ENCODE results near the gene DDX6. TPM values are rescaled to one million over a fixed set of nuclear protein-coding genes. Genes with fewer than 3 reads are reported as not detected.

DDX6 gene
- total RNA-seq, 1 donor from 2014 or later, result 148 TPM

- no peaks in the 10 kb centered on the region for H3K9me3 Mint-ChIP-seq (ENCODE audit: unreplicated experiment)
- peaks cover 64% of the 10 kb centered on the region for H3K36me3 Mint-ChIP-seq (ENCODE audit: unreplicated experiment)
- H3K27me3 Mint-ChIP-seq (ENCODE audit: unreplicated experiment), result no peaks in the 10 kb centered on the region
- H3K27ac Mint-ChIP-seq (ENCODE audit: unreplicated experiment), result no peak overlapping the region
- no peak for DNase-seq (ENCODE audit: extremely low spot score, unreplicated experiment)
- no peaks in the 10 kb centered on the region for H3K4me1 Mint-ChIP-seq (ENCODE audit: unreplicated experiment)
- no peak for TF ChIP-seq CTCF (IDR thresholded peaks at IDR 0.05)
- H3K4me3 Mint-ChIP-seq (ENCODE audit: unreplicated experiment), result no peak overlapping the region
These were observed 38.3 kb downstream of the DDX6 start for GRCh38 chr11:118752654-118753053.

GRCh38 chr11:118749429-118749828 lies 41.5 kb downstream of the DDX6 start:
- H3K36me3 Mint-ChIP-seq (ENCODE audit: unreplicated experiment), result peaks cover 36% of the 10 kb centered on the region
- no peaks in the 10 kb centered on the region for H3K9me3 Mint-ChIP-seq (ENCODE audit: unreplicated experiment)
- no peak overlapping the region for H3K4me3 Mint-ChIP-seq (ENCODE audit: unreplicated experiment)
- no peak for TF ChIP-seq CTCF (IDR thresholded peaks at IDR 0.05)
- no peaks in the 10 kb centered on the region for H3K27me3 Mint-ChIP-seq (ENCODE audit: unreplicated experiment)
- no peaks in the 10 kb centered on the region for H3K4me1 Mint-ChIP-seq (ENCODE audit: unreplicated experiment)
- H3K27ac Mint-ChIP-seq (ENCODE audit: unreplicated experiment), result no peak overlapping the region
- DNase-seq (ENCODE audit: extremely low spot score, unreplicated experiment), result no peak

DNA sequence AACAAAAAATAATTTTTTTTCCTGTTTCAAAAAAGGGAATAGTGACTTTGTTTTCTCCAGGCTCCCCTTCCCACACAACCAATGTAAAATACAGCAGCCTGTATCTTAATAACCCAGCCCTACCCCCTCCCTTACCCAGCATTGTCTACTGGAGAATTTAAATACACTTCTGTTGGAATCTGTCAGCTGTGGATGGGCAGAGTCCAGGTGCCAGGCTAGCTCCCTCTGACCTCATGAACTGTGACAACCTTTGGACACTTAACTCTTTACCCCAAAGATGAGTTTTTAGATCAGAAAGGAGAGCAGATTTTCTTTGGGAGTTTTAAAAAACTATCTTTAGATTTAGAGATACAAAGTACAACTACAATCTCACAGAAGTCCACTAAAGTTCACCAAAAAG lies 42.9 kb downstream of the DDX6 start:
- no peak for TF ChIP-seq CTCF (IDR thresholded peaks at IDR 0.05)
- Mint-ChIP-seq H3K4me3 (ENCODE audit: unreplicated experiment) (no peak overlapping the region), H3K27me3 (ENCODE audit: unreplicated experiment) (no peaks in the 10 kb centered on the region), H3K9me3 (ENCODE audit: unreplicated experiment) (no peaks in the 10 kb centered on the region), H3K4me1 (ENCODE audit: unreplicated experiment) (no peaks in the 10 kb centered on the region), H3K36me3 (ENCODE audit: unreplicated experiment) (peaks cover 30% of the 10 kb centered on the region), H3K27ac (ENCODE audit: unreplicated experiment) (no peak overlapping the region)
- DNase-seq (ENCODE audit: extremely low spot score, unreplicated experiment), result no peak

DNA sequence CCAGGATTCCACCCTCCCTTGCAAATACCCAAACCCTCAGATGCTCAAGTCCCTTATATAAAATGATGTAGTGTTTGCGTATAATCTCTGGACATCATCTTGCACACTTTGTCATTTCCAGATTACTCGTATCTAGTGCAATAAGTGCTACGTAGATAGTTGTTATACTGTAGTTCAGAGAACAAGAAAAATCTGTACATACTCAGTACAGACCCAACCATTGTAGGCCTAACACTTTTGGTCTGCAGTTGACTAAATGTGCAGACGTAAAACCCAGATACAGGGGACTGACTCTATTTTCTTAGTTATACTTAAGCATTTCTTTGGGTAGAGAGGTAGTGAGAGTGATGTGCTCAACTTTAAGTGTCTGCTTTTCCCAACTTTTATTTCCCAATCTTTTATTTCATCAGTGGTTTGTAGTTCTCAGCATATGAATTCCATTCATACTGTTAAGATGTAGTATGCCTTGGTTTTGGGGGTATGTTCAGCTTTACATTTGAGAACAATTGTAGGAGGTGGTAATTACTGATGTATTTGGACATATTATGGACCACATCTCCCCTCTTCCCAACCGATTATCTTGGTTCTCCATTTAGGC lies 43.9 kb downstream of the DDX6 start:
- Mint-ChIP-seq H3K36me3 (ENCODE audit: unreplicated experiment) (peaks cover 26% of the 10 kb centered on the region), H3K4me3 (ENCODE audit: unreplicated experiment) (no peak overlapping the region), H3K27ac (ENCODE audit: unreplicated experiment) (no peak overlapping the region), H3K4me1 (ENCODE audit: unreplicated experiment) (no peaks in the 10 kb centered on the region), H3K27me3 (ENCODE audit: unreplicated experiment) (no peaks in the 10 kb centered on the region), H3K9me3 (ENCODE audit: unreplicated experiment) (no peaks in the 10 kb centered on the region)
- DNase-seq (ENCODE audit: extremely low spot score, unreplicated experiment), result no peak
- no peak for TF ChIP-seq CTCF (IDR thresholded peaks at IDR 0.05)

GRCh38 chr11:118744046-118744445 lies 46.9 kb downstream of the DDX6 start:
- H3K4me3 Mint-ChIP-seq (ENCODE audit: unreplicated experiment), result no peak overlapping the region
- peaks cover 5% of the 10 kb centered on the region for H3K27me3 Mint-ChIP-seq (ENCODE audit: unreplicated experiment)
- H3K36me3 Mint-ChIP-seq (ENCODE audit: unreplicated experiment), result peaks cover 5% of the 10 kb centered on the region
- no peak for DNase-seq (ENCODE audit: extremely low spot score, unreplicated experiment)
- no peaks in the 10 kb centered on the region for H3K9me3 Mint-ChIP-seq (ENCODE audit: unreplicated experiment)
- no peak overlapping the region for H3K27ac Mint-ChIP-seq (ENCODE audit: unreplicated experiment)
- no peaks in the 10 kb centered on the region for H3K4me1 Mint-ChIP-seq (ENCODE audit: unreplicated experiment)
- TF ChIP-seq CTCF (IDR thresholded peaks at IDR 0.05), result no peak
